Large intestine (tissue), 3 donors: ENCODE measurements around the gene OR2F2. TPM values are rescaled to one million over a fixed set of nuclear protein-coding genes. Genes with fewer than 3 reads are reported as not detected.

ENCODE experiments used
- DNase-seq, 2 donors: peaks; one replicate each; pipeline versions ENCODE4 v3.0.0 to v3.0.0-alpha.2; 2013
- H3K27ac ChIP-seq: one replicate; pipeline ENCODE4 v1.5.1; 2013; ENCODE audit warnings: low read length
- H3K27me3 ChIP-seq: 2 replicates; pipeline ENCODE4 v1.6.1; 2013; ENCODE audit warnings: low read length; ENCODE audit not compliant: control insufficient read depth, insufficient read depth
- H3K36me3 ChIP-seq: 2 replicates; pipeline ENCODE4 v1.6.1; 2013; ENCODE audit warnings: low read length; ENCODE audit not compliant: control insufficient read depth, insufficient read depth
- H3K4me1 ChIP-seq: one replicate; pipeline ENCODE4 v1.6.1; 2013; ENCODE audit warnings: low read length; ENCODE audit not compliant: control insufficient read depth, insufficient read depth
- H3K4me3 ChIP-seq: one replicate; pipeline ENCODE4 v1.5.1; 2013; ENCODE audit warnings: low read length
- H3K9me3 ChIP-seq: one replicate; pipeline ENCODE4 v1.6.1; 2013; ENCODE audit warnings: mild to moderate bottlenecking, low read depth, low read length, moderate library complexity; ENCODE audit not compliant: control insufficient read depth
- WGBS: methylation state at CpG from one replicate; pipeline ENCODE4 v1.1.5; 2013; ENCODE audit warnings: low lambda C conversion rate; ENCODE audit not compliant: insufficient coverage; 5-methylcytosine and 5-hydroxymethylcytosine counted together
- polyA plus RNA-seq: library from polyadenylated mRNA; unstranded; fragments of 120-200 nt; gene quantifications from one replicate; pipeline ENCODE4 v1.2.1, GENCODE V29; 2013

The OR2F2 gene
- polyA plus RNA-seq, 1 donor = not detected

GRCh38 chr7:143914938-143915652, 19.9 kb upstream of the OR2F2 start:
- Histone ChIP-seq H3K36me3 (no peaks in the 10 kb centered on the region), H3K27ac (no peak overlapping the region), H3K9me3 (no peaks in the 10 kb centered on the region), H3K4me1 (peaks cover 4% of the 10 kb centered on the region), H3K4me3 (no peak overlapping the region), H3K27me3 (no peaks in the 10 kb centered on the region)
- DNase-seq = no peak
- 86% methylated on average over 1 of the region's 7 CpGs for WGBS

DNA sequence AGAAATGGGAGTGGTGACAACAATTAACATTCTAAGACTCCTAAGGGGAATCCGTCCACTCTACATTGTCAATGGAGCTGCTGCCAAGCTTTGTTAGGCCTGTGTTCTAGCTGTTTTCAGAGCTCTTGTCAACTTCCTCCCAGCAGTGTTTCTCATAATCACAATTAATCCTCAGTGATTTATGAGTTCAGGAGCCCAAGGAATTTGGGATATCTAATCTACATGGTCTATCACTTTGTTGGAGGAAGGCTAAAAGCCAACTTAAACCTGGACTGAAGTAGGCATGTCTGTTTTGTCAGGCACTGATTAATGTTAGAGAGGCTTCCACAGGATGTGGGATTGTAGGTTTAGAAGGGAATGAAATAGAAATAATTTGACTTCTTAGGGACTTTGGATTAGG, 10.2 kb upstream of the OR2F2 start:
- no peak overlapping the region for H3K27ac ChIP-seq
- no peaks in the 10 kb centered on the region for H3K4me1 ChIP-seq
- no peak for DNase-seq
- no peaks in the 10 kb centered on the region for H3K36me3 ChIP-seq
- H3K4me3 ChIP-seq = no peak overlapping the region
- no peaks in the 10 kb centered on the region for H3K27me3 ChIP-seq
- H3K9me3 ChIP-seq = no peaks in the 10 kb centered on the region
- WGBS = no CpG with 5 or more reads among the region's 1 CpG

DNA sequence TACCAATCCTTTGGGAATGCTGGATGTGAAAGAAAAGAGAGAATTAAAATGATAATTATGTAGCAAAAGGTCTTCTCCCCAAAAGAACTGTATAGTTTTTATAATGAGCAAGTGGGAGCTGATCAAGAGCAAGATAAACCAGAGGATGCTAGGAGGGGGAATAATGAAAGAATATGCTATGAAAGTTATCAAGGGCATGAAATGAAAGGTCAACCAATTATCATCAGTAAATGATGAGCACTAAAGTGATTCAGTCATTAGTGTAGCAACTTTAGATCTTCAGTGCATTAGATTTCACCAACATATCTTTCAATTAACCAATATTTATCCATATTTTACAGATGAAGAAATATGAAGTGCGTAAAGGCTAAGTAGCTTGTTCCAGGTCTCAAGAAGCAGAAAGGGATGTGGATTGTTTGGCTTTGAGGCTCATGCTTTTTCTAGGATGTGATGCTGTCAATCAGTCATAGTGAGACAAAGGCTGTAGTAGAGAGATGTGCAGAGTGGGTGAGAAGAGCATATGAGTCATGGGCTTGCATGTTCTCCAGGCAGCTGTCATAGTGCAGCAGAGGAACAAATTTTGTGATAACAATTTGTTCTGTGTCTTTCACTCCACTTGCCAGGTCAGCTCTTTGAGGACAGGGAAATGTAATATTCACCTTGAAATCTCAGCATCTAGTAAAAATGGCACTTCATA, 5.7 kb upstream of the OR2F2 start:
- Histone ChIP-seq H3K27me3 (no peaks in the 10 kb centered on the region), H3K4me3 (no peak overlapping the region), H3K4me1 (no peaks in the 10 kb centered on the region), H3K9me3 (peaks cover 4% of the 10 kb centered on the region), H3K36me3 (no peaks in the 10 kb centered on the region), H3K27ac (no peak overlapping the region)
- WGBS = no CpG with 5 or more reads among the region's 1 CpG
- DNase-seq = no peak

DNA sequence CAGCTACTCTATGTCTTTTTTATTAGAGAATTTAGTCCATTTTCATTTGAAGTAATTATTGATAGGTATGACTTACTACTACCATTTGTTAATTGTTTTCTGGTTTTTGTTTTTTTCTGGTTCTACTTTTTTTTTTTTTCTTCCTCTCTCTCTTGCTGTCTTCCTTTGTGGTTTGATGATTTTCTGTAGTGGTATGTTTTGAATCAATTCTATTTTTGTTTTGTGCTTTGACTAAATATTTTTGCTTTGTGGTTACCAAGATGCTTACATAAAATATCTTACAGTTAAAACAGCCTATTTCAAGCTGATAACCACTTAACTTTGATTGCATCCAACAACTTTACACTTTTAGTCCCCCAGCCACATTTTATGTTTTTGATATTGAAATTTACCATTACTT, 3.3 kb upstream of the OR2F2 start:
- no peaks in the 10 kb centered on the region for H3K36me3 ChIP-seq
- no peak overlapping the region for H3K27ac ChIP-seq
- no peaks in the 10 kb centered on the region for H3K4me1 ChIP-seq
- no peak overlapping the region for H3K4me3 ChIP-seq
- peaks cover 4% of the 10 kb centered on the region for H3K9me3 ChIP-seq
- H3K27me3 ChIP-seq = no peaks in the 10 kb centered on the region
- DNase-seq = no peak

DNA sequence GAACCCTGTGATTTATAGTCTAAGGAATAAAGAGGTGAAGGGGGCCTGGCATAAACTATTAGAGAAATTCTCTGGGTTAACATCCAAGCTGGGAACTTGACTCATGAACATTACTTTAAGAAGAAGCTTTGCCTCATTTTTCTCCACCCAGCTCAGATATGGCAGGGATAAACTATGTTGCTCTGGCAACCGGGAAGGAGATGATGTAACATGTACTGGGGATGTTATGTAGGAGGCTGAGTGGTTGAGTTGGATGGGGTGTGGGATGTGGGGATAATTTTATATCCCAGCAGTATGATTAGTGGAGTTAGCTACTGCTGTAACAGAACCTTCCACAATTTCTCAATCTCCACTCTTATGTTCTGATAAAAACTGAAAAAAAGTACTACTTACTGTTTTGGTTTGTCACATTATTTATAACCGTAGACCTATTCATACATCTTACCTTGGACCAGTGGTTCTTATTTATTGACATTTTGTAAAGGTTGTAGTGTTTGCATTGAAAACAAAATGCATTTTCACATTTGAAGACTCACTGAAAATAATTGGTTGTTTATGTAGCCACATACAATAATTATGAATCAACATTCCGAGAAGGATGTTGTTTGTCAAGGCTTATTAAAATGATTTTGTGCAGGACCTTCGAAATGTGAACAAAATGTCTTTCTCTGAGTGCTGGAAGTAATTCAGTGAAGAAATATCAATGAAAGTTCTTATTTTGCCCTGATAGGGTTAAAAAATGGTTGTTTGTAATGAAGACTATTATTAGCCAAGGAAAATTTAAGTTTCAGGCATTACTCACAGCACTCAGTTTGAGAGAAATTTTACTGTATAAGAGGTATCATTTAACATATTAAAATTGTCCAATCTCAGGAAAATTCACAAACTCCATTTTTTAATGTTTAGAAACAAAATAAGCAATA, 1.3 kb downstream of the OR2F2 start:
- Histone ChIP-seq H3K27me3 (no peaks in the 10 kb centered on the region), H3K36me3 (no peaks in the 10 kb centered on the region), H3K4me1 (no peaks in the 10 kb centered on the region), H3K4me3 (no peak overlapping the region), H3K9me3 (peaks cover 4% of the 10 kb centered on the region), H3K27ac (no peak overlapping the region)
- DNase-seq = no peak
- 40% methylated on average over 1 of the region's 4 CpGs for WGBS

DNA sequence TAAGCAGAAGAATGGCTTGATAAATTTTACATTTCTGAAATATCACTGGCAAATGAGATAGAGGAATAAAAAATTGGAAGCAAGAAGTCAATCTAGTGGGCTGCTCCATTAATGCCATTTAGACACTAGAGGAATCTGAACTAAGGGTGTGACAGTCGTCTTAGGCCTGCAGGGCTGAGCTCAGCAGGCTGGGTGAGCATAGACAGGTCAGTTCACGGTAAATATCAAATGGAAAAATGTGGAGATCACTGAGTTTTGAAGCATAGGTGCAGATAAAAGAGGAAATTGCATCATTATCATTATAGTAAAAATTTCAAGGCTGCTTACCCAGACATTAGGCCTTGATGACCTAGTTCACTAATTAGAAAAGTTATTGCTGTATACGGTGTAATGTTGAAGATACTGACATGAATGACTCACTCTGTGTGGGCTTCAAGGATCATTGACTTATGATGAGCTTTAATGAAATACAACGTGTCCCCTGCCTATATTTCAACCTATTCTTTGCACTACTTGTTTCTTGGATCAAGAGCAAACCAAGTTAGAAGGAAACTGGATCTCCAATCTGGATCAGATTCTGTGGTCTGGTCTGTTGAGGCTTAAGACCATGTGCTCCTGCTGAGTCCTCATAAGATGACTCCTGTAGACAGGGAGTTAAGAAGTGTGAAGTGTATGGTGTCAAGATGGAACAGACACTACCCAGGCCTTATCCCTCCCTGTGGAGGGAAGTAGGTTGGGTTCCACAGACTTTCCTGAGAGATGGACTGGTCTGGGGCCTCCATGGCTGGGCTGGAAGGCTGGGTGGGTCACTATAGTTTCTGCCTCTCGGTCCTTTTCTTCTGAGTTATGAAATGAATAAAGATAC, 3.6 kb downstream of the OR2F2 start:
- no peaks in the 10 kb centered on the region for H3K9me3 ChIP-seq
- H3K36me3 ChIP-seq = no peaks in the 10 kb centered on the region
- H3K27me3 ChIP-seq = no peaks in the 10 kb centered on the region
- no peaks in the 10 kb centered on the region for H3K4me1 ChIP-seq
- H3K27ac ChIP-seq = no peak overlapping the region
- WGBS = 83% methylated on average over 1 of the region's 5 CpGs
- no peak for DNase-seq
- no peak overlapping the region for H3K4me3 ChIP-seq

DNA sequence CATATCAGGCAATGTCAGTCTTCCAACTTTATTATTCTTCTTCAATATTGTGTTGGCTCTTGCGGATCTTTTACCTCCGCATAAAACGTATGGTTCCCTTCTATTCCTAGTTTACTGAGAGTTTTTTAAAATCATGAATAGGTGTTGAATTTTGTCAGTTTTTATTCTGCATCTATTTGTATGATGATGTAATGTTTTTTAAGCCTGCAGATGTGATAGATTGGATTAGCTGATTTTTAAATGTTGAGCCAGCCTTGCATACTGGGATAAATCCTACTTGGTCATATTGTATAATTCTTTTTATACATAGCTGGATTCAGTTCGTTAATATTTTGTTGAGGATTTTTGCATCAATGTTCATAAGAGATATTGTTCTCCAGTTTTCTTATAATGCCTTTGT, 10.4 kb downstream of the OR2F2 start:
- no peaks in the 10 kb centered on the region for H3K27me3 ChIP-seq
- H3K4me1 ChIP-seq = no peaks in the 10 kb centered on the region
- no peak overlapping the region for H3K27ac ChIP-seq
- H3K36me3 ChIP-seq = no peaks in the 10 kb centered on the region
- H3K9me3 ChIP-seq = peaks cover 4% of the 10 kb centered on the region
- 60% methylated on average over 2 of the region's 4 CpGs for WGBS
- no peak overlapping the region for H3K4me3 ChIP-seq
- DNase-seq = no peak

- Histone ChIP-seq H3K36me3 (no peaks in the 10 kb centered on the region), H3K4me3 (no peak overlapping the region), H3K9me3 (peaks cover 4% of the 10 kb centered on the region), H3K27ac (no peak overlapping the region), H3K4me1 (no peaks in the 10 kb centered on the region), H3K27me3 (no peaks in the 10 kb centered on the region)
- WGBS = 80% methylated on average over 2 of the region's 2 CpGs
- no peak for DNase-seq
Observed at GRCh38 chr7:143947111-143947510, 12.1 kb downstream of the OR2F2 start.

GRCh38 chr7:143948733-143949132, 13.7 kb downstream of the OR2F2 start:
- WGBS = 100% methylated on average over 1 of the region's 2 CpGs
- no peak for DNase-seq
- Histone ChIP-seq H3K27me3 (no peaks in the 10 kb centered on the region), H3K27ac (no peak overlapping the region), H3K4me1 (no peaks in the 10 kb centered on the region), H3K36me3 (no peaks in the 10 kb centered on the region), H3K9me3 (peaks cover 4% of the 10 kb centered on the region), H3K4me3 (no peak overlapping the region)

DNA sequence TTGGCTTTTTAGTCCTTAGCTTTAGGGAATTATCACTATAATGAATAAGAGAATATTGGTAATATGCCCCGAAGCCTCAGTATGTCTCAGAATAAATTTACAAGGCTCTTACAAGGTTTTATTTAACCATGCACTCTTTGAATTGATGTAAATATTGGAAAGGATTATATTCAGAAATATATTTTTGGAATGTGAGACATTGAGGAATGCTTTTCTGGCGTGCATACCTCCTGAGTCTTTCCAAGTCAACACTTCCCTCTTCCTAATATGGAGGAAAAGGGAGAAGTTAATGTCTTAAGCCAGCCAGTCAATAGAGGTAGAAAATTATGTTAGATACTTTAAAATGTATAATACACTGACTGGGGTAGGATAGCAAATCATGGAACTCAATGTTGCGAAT, 18.4 kb downstream of the OR2F2 start:
- no peak for DNase-seq
- Histone ChIP-seq H3K4me1 (peaks cover 2% of the 10 kb centered on the region), H3K27me3 (no peaks in the 10 kb centered on the region), H3K27ac (no peak overlapping the region), H3K4me3 (no peak overlapping the region), H3K36me3 (no peaks in the 10 kb centered on the region), H3K9me3 (no peaks in the 10 kb centered on the region)
- WGBS = 74% methylated on average over 2 of the region's 3 CpGs
